ENCODE results near the gene ZNF195. TPM values are rescaled to one million over a fixed set of nuclear protein-coding genes. Genes with fewer than 3 reads are reported as not detected.

ZNF195 gene
- total RNA-seq, 1 experiment from 2014 or later = 116 TPM

GRCh38 chr11:3356858-3357257, 22.1 kb downstream of the ZNF195 start:
- H4K8ac ChIP-seq (replicated peaks; ENCODE audit: insufficient read length, low read depth, low read length) = no peak overlapping the region
- no peak overlapping the region for H3K27ac Mint-ChIP-seq
- H3K79me2 ChIP-seq (ENCODE audit: insufficient read depth, low read length) = no peaks in the 10 kb centered on the region
- no peak for DNase-seq
- no peaks in the 10 kb centered on the region for H3K23me2 ChIP-seq (ENCODE audit: insufficient read length, low read depth, low read length, poor library complexity, severe bottlenecking)
- no peak overlapping the region for H4K5ac ChIP-seq (ENCODE audit: insufficient read length, low read depth, low read length)
- no peak overlapping the region for H3K23ac ChIP-seq (ENCODE audit: insufficient read length, low read depth, low read length)
- no peak overlapping the region for H2BK20ac ChIP-seq (ENCODE audit: low read depth, low read length, poor library complexity, severe bottlenecking)
- H3K18ac ChIP-seq (ENCODE audit: insufficient read length, low read depth, low read length) = no peak overlapping the region
- no peaks in the 10 kb centered on the region for H4K20me1 ChIP-seq (ENCODE audit: control insufficient read depth, insufficient read depth, insufficient read length)
- H3K4ac ChIP-seq (ENCODE audit: low read depth, low read length) = no peak overlapping the region
- no peak overlapping the region for H2AFZ ChIP-seq (ENCODE audit: low read length)
- no peak overlapping the region for H3K14ac ChIP-seq (ENCODE audit: insufficient read depth, low read length)
- H2BK15ac ChIP-seq (ENCODE audit: low read depth, low read length) = no peak overlapping the region
- no peak overlapping the region for H3K56ac ChIP-seq (ENCODE audit: insufficient read length, low read depth, low read length)
- no peak overlapping the region for H3K4me3 Mint-ChIP-seq
- no peak overlapping the region for H3K9ac ChIP-seq (ENCODE audit: extremely low read depth, insufficient read length, low read length)
- peaks cover 57 to 59% (median 58%) of the 10 kb centered on the region in 3 experiments for H3K36me3 Mint-ChIP-seq (ENCODE audit: insufficient read depth in 1 of 3, low read depth in 3 of 3)
- H4K91ac ChIP-seq (ENCODE audit: insufficient read length, low read depth, low read length) = no peak overlapping the region
- 100% methylated on average over 3 of the region's 10 CpGs for WGBS (ENCODE audit: extremely low coverage, insufficient read length, low lambda C conversion rate)
- no peak overlapping the region for H2BK120ac ChIP-seq (ENCODE audit: low read depth, low read length, poor library complexity, severe bottlenecking)
- no peak overlapping the region for H2BK12ac ChIP-seq (ENCODE audit: insufficient read length, low read depth, low read length)
- H3K27ac ChIP-seq (ENCODE audit: insufficient read length, low read depth, low read length) = no peak overlapping the region
- no peak for TF ChIP-seq CTCF (conservative IDR thresholded peaks at IDR 0.05)
- no peaks in the 10 kb centered on the region for H3K4me1 Mint-ChIP-seq
- peaks cover 49% of the 10 kb centered on the region for H3K9me3 ChIP-seq (ENCODE audit: control insufficient read depth, low read depth, low read length)
- no peaks in the 10 kb centered on the region for H3K79me1 ChIP-seq (ENCODE audit: insufficient read depth, low read depth, low read length, poor library complexity, severe bottlenecking)
- peaks cover 19% of the 10 kb centered on the region for H3K27me3 Mint-ChIP-seq (ENCODE audit: low read depth)
- no peak overlapping the region for H2AK5ac ChIP-seq (ENCODE audit: insufficient read length, low read length)
- H3K4me1 ChIP-seq (ENCODE audit: insufficient read depth, low read length) = no peaks in the 10 kb centered on the region
- H3K9me3 Mint-ChIP-seq = peaks cover 57 to 59% of the 10 kb centered on the region in 2 experiments
- no peak overlapping the region for H2BK5ac ChIP-seq (ENCODE audit: insufficient read length, low read length)
- H3K27me3 ChIP-seq (ENCODE audit: insufficient read depth, low read length) = no peaks in the 10 kb centered on the region
- H3K4me2 ChIP-seq (ENCODE audit: insufficient read depth, insufficient read length, low read length) = no peak overlapping the region
- no peak overlapping the region for H3T11ph ChIP-seq (ENCODE audit: low read length)

Data from H9 (cell line).